Activated B cell treated with CpG ODN at 0.5 μM for 24 hours (primary cell): Measurements from ENCODE around the gene CATSPER3. TPM values are rescaled to one million over a fixed set of nuclear protein-coding genes. Genes with fewer than 3 reads are reported as not detected.

Source experiments
- ATAC-seq: fragments of 200-7000 bp; cut with Tn5 transposase; one replicate; pipeline ENCODE4 v1.10.0; 2021; ENCODE audit warnings: low read depth, mild to moderate bottlenecking, moderate library complexity
- CTCF ChIA-PET: fragments of 350-600 bp; sonication (Branson Sonifier 250); formaldehyde crosslinking; loops from one replicate; lab custom pipeline; 2021; ENCODE audit warnings: antibody characterized with exemption; lab: Charles Lee
- POLR2A ChIA-PET: fragments of 350-600 bp; sonication (Branson Sonifier 250); formaldehyde crosslinking; loops from one replicate; lab custom pipeline; 2021; ENCODE audit warnings: antibody characterized with exemption; lab: Charles Lee
- DNase-seq: peaks from one replicate; pipeline ENCODE4 v3.0.0; 2022
- H3K27ac Mint-ChIP-seq: one replicate; pipeline ENCODE4 v1.8.0; 2020; ENCODE audit warnings: mixed read lengths
- H3K27me3 Mint-ChIP-seq: one replicate; pipeline ENCODE4 v1.8.0; 2021; ENCODE audit warnings: mixed read lengths
- H3K36me3 Mint-ChIP-seq: one replicate; pipeline ENCODE4 v1.8.0; 2021; ENCODE audit warnings: low read depth, mixed read lengths
- H3K4me1 Mint-ChIP-seq: one replicate; pipeline ENCODE4 v1.8.0; 2021; ENCODE audit warnings: mixed read lengths
- H3K4me3 Mint-ChIP-seq: one replicate; pipeline ENCODE4 v1.8.0; 2020; ENCODE audit warnings: mild to moderate bottlenecking, mixed read lengths
- H3K9me3 Mint-ChIP-seq: one replicate; pipeline ENCODE4 v1.8.0; 2020; ENCODE audit warnings: mixed read lengths
- CTCF ChIP-seq: fragments of 200-600 bp; IDR thresholded peaks from one replicate; pipeline ENCODE4 v1.8.0; 2022; ENCODE audit warnings: antibody characterized with exemption, mild to moderate bottlenecking
- intact Hi-C: fragments of 100-400 bp; cut with micrococcal nuclease; formaldehyde crosslinking; loops from one replicate; pipeline ENCODE4 v1.15.1; 2024
- total RNA-seq: library from RNA; stranded (reverse); gene quantifications from 2 replicates; pipeline ENCODE4 v1.2.3, GENCODE V29; 2022

The CATSPER3 gene
- total RNA-seq, 1 donor from 2014 or later: 0.95 TPM

DNA sequence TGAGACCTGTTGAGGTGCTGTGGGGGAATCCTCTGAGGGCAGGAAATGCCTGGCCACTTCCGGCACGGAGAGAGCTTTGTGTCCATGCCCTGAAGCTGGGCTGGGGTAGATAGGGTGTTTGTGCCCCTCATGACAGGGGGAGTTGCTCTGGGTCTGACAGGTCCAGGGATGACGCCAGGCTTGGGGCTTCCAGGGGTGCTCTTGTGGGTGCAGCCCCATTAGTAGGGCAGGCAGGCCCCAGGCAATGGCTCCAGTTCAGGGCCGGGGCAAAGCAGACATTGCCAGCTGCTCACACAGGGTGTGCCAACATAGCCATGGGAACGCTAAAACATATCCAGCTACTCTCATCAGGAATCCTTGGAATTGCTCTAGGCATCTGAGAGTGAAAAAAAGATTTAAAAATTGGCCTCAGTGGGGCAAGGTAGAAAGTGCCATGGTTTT lies 45.3 kb downstream of the CATSPER3 start:
- H3K9me3 Mint-ChIP-seq: no peaks in the 10 kb centered on the region
- TF ChIP-seq CTCF: no peak
- POLR2A ChIA-PET: no interaction called here
- DNase-seq: no peak
- H3K36me3 Mint-ChIP-seq: no peaks in the 10 kb centered on the region
- no peaks in the 10 kb centered on the region for H3K27me3 Mint-ChIP-seq
- CTCF ChIA-PET: no interaction called here
- no peak overlapping the region for H3K4me3 Mint-ChIP-seq
- H3K27ac Mint-ChIP-seq: no peak overlapping the region
- H3K4me1 Mint-ChIP-seq: no peaks in the 10 kb centered on the region
- intact Hi-C loops: no loop called here
- no peak for ATAC-seq

- DNase-seq (no peak), ATAC-seq (no peak)
- ChIA-PET CTCF (no interaction called here), POLR2A (no interaction called here)
- Mint-ChIP-seq H3K4me3 (no peak overlapping the region), H3K9me3 (no peaks in the 10 kb centered on the region), H3K27ac (no peak overlapping the region), H3K4me1 (no peaks in the 10 kb centered on the region), H3K27me3 (peaks cover 2% of the 10 kb centered on the region), H3K36me3 (no peaks in the 10 kb centered on the region)
- no peak for TF ChIP-seq CTCF
- intact Hi-C loops: no loop called here
Measured at GRCh38 chr5:135013445-135013844, 45.7 kb downstream of the CATSPER3 start.

- POLR2A ChIA-PET: no interaction called here
- intact Hi-C loops: no loop called here
- CTCF ChIA-PET: no interaction called here
- ATAC-seq (no peak), DNase-seq (no peak)
- H3K27ac Mint-ChIP-seq: no peak overlapping the region
- no peaks in the 10 kb centered on the region for H3K9me3 Mint-ChIP-seq
- H3K27me3 Mint-ChIP-seq: peaks cover 5% of the 10 kb centered on the region
- H3K4me3 Mint-ChIP-seq: no peak overlapping the region
- no peaks in the 10 kb centered on the region for H3K4me1 Mint-ChIP-seq
- H3K36me3 Mint-ChIP-seq: no peaks in the 10 kb centered on the region
- TF ChIP-seq CTCF: no peak
Measured at GRCh38 chr5:135013947-135014570, 46.4 kb downstream of the CATSPER3 start.

DNA sequence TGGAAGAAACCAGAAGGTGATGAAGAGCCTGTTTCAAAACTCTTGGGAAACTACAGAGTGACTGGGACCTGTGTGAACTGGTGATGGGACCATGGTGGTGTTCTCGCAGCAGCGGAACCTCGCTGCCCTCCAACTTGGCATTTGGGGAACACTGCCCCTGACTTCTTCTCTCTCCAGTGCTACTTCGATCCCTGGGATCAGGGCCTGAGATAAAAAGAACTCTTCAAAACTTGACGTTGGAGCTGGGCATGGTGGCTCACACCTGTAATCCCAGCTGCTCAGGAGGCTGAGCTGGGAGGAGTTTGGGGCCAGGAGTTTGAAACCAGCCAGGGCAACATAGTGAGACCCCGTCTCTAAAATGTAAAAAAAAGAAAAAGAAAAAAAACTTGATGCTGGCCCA lies 48.2 kb downstream of the CATSPER3 start:
- Mint-ChIP-seq H3K9me3 (no peaks in the 10 kb centered on the region), H3K36me3 (no peaks in the 10 kb centered on the region), H3K27ac (no peak overlapping the region), H3K4me1 (no peaks in the 10 kb centered on the region), H3K27me3 (peaks cover 5% of the 10 kb centered on the region), H3K4me3 (no peak overlapping the region)
- TF ChIP-seq CTCF: no peak
- intact Hi-C loops: no loop called here
- CTCF ChIA-PET: no interaction called here
- ATAC-seq: no peak
- POLR2A ChIA-PET: no interaction called here
- DNase-seq: no peak

DNA sequence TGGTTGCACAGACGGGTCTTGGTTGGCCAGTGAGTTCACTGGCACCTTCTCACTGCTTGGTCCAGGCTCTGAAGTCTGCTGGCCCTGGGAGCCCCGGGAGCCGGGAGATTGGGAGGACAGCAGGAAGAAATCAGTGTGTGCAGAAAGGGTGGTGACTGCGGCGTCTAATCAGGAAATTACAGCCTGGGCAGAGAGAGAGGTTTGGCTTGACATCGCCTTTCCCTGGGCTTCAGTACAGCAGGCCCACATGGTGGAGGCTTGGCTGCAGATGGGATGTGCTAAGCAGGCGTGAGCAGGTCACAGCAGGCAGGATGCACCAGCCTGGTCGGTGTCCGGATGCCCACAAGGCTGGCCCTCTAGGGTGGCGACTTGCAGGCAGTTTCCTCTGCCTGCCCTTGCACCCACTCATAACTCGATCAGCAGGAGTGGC lies 49.2 kb downstream of the CATSPER3 start:
- POLR2A ChIA-PET: no interaction called here
- no peak overlapping the region for H3K4me3 Mint-ChIP-seq
- ATAC-seq (no peak), DNase-seq (no peak)
- no peaks in the 10 kb centered on the region for H3K36me3 Mint-ChIP-seq
- intact Hi-C loops: no loop called here
- no peaks in the 10 kb centered on the region for H3K4me1 Mint-ChIP-seq
- H3K27me3 Mint-ChIP-seq: peaks cover 5% of the 10 kb centered on the region
- TF ChIP-seq CTCF: no peak
- H3K27ac Mint-ChIP-seq: no peak overlapping the region
- CTCF ChIA-PET: no interaction called here
- H3K9me3 Mint-ChIP-seq: no peaks in the 10 kb centered on the region
